HCT116 (cell line): ENCODE data around the gene SYCE3. TPM values are rescaled to one million over a fixed set of nuclear protein-coding genes. Genes with fewer than 3 reads are reported as not detected.
A peak's percentile ranks its signal among the peaks of the same experiment; 100 is the strongest.

ENCODE experiments used
- ATAC-seq: fragments of 200-7000 bp; cut with Tn5 transposase; 2 replicates; pipeline ENCODE4 v1.9.1; 2020; ENCODE audit warnings: mild to moderate bottlenecking, moderate library complexity
- BruUV-seq: library from RNA; stranded (reverse); fragments of 400-500 nt; replicated peaks from 2 replicates; lab custom pipeline; 2021; lab: Mats Ljungman, UMichigan
- CTCF ChIA-PET: fragments of 300-600 bp; sonication (Branson Sonifier 250); formaldehyde crosslinking; loops from one replicate; lab custom pipeline; 2021; ENCODE audit warnings: antibody characterized with exemption; lab: Charles Lee
- POLR2A ChIA-PET: fragments of 300-600, 350-600 bp; sonication (Branson Sonifier 250); formaldehyde crosslinking; loops from one replicate; lab custom pipeline; 2021; ENCODE audit warnings: antibody characterized with exemption; lab: Charles Lee
- RAD21 ChIA-PET, 2 experiments: fragments of 300-600 bp; sonication (Branson Sonifier 250); formaldehyde crosslinking; loops; one replicate each; lab custom pipeline; 2023; ENCODE audit warnings: low total read pairs in 2 of 2; ENCODE audit not compliant: uncharacterized antibody in 2 of 2, unreplicated experiment in 2 of 2, low non-redundant PET in 1 of 2; lab: Charles Lee
- DNase-seq: peaks from one replicate; pipeline ENCODE4 v3.0.0-alpha.2; 2010; ENCODE audit warnings: low read depth, low spot score
- H2AFZ ChIP-seq: fragments of 200-600 bp; shearing (Covaris generic), sonication (generic); 2 replicates; pipeline ENCODE4 v1.6.1; 2017; ENCODE audit warnings: low read depth, mixed run types, mixed read lengths, antibody characterized with exemption, low read length; ENCODE audit not compliant: poor library complexity, severe bottlenecking
- H3K27ac ChIP-seq: 2 replicates; pipeline ENCODE4 v1.5.1; 2012; ENCODE audit warnings: low read depth, low read length
- H3K27me3 ChIP-seq: fragments of 200-600 bp; sonication (generic); 2 replicates; pipeline ENCODE4 v1.6.1; 2016; ENCODE audit warnings: mixed run types, low read length, mixed read lengths; ENCODE audit not compliant: insufficient read depth
- H3K36me3 ChIP-seq, 2 experiments: fragments of 200-500 bp in 1 of 2; fragments of 200-600 bp in 1 of 2; sonication (Bioruptor generic) in 1 of 2; sonication (generic) in 1 of 2; 2 replicates each; pipeline versions ENCODE4 v1.5.1 to v1.6.1; 2014 to 2016; ENCODE audit warnings: low read length in 2 of 2, inconsistent platforms in 1 of 2, mixed read lengths in 1 of 2, mixed run types in 1 of 2; ENCODE audit not compliant: insufficient read depth in 2 of 2, control insufficient read depth in 1 of 2
- H3K4me1 ChIP-seq, 2 experiments: fragments of 200-600 bp in 1 of 2; sonication (generic) in 1 of 2; 2 replicates each; pipeline versions ENCODE4 v1.5.1 to v1.6.1; 2012 to 2017; ENCODE audit warnings: low read length in 2 of 2, inconsistent platforms in 1 of 2, mild to moderate bottlenecking in 1 of 2, mixed read lengths in 1 of 2, mixed run types in 1 of 2, moderate library complexity in 1 of 2; ENCODE audit not compliant: insufficient read depth in 2 of 2, control insufficient read depth in 1 of 2
- H3K4me2 ChIP-seq: fragments of 200-600 bp; sonication (generic); 2 replicates; pipeline ENCODE4 v1.6.1; 2017; ENCODE audit warnings: mixed run types, low read length, mixed read lengths
- H3K4me3 ChIP-seq, 2 experiments: fragments of 200-600 bp in 1 of 2; sonication (generic) in 1 of 2; replicated peaks in 1 of 2; 2 replicates each; pipeline ENCODE4 v1.5.1; 2011 to 2016; ENCODE audit warnings: low read length in 2 of 2, control low read depth in 1 of 2, low read depth in 1 of 2, mild to moderate bottlenecking in 1 of 2, mixed read lengths in 1 of 2, mixed run types in 1 of 2
- H3K79me2 ChIP-seq: fragments of 200-600 bp; sonication (generic); 2 replicates; pipeline ENCODE4 v1.6.1; 2017; ENCODE audit warnings: mild to moderate bottlenecking, mixed run types, low read length, moderate library complexity, mixed read lengths; ENCODE audit not compliant: insufficient read depth
- H3K9ac ChIP-seq: fragments of 200-600 bp; sonication (generic); 2 replicates; pipeline ENCODE4 v1.6.1; 2016; ENCODE audit warnings: low read length, mixed read lengths
- H3K9me2 ChIP-seq: fragments of 200-600 bp; sonication (generic), shearing (Covaris generic); 2 replicates; pipeline ENCODE4 v1.6.1; 2017; ENCODE audit warnings: mixed run types, mild to moderate bottlenecking, moderate library complexity; ENCODE audit not compliant: insufficient read depth
- H3K9me3 ChIP-seq, 2 experiments: fragments of 200-500 bp in 1 of 2; fragments of 200-600 bp in 1 of 2; sonication (Bioruptor generic) in 1 of 2; sonication (generic) in 1 of 2; 2 replicates each; pipeline ENCODE4 v1.6.1; 2014 to 2017; ENCODE audit warnings: low read length in 2 of 2, mixed read lengths in 2 of 2, inconsistent platforms in 1 of 2, low read depth in 1 of 2, mild to moderate bottlenecking in 1 of 2, mixed run types in 1 of 2, moderate library complexity in 1 of 2; ENCODE audit not compliant: control insufficient read depth in 1 of 2, insufficient read depth in 1 of 2
- H4K20me1 ChIP-seq: fragments of 200-600 bp; sonication (generic), shearing (Covaris generic); 2 replicates; pipeline ENCODE4 v1.6.1; 2017; ENCODE audit warnings: mixed run types, mild to moderate bottlenecking, moderate library complexity; ENCODE audit not compliant: insufficient read depth
- ATF3 ChIP-seq: IDR thresholded peaks from 2 replicates; pipeline ENCODE4 v1.6.1; 2012
- CBX3 ChIP-seq: IDR thresholded peaks from 2 replicates; pipeline ENCODE4 v1.6.1; 2012; ENCODE audit warnings: low read depth
- CEBPB ChIP-seq: IDR thresholded peaks from 2 replicates; pipeline ENCODE4 v1.6.1; 2012; ENCODE audit warnings: low read depth
- CTCF ChIP-seq, 3 experiments: fragments of 200-600 bp in 1 of 3; sonication (generic) in 1 of 3; IDR thresholded peaks in 2 of 3; conservative IDR thresholded peaks in 1 of 3; 2 replicates each; pipeline ENCODE4 v1.5.1; 2012 to 2017; ENCODE audit warnings: low read depth in 2 of 3, low read length in 2 of 3, antibody characterized with exemption in 1 of 3, borderline replicate concordance in 1 of 3, control low read depth in 1 of 3, mild to moderate bottlenecking in 1 of 3, mixed read lengths in 1 of 3, mixed run types in 1 of 3, moderate library complexity in 1 of 3; ENCODE audit not compliant: insufficient read depth in 1 of 3
- ELF1 ChIP-seq: IDR thresholded peaks from 2 replicates; pipeline ENCODE4 v1.6.1; 2012; ENCODE audit warnings: low read depth, borderline replicate concordance
- EZH2 ChIP-seq: fragments of 200-600 bp; sonication (generic); IDR thresholded peaks from 2 replicates; pipeline ENCODE4 v1.6.1; 2017; ENCODE audit warnings: antibody characterized with exemption, mixed run types
- EZH2phosphoT487 ChIP-seq: fragments of 200-600 bp; IDR thresholded peaks from 2 replicates; pipeline ENCODE4 v1.6.1; 2018; ENCODE audit warnings: antibody characterized with exemption, borderline replicate concordance
- FOSL1 ChIP-seq: IDR thresholded peaks from 2 replicates; pipeline ENCODE4 v1.6.1; 2012; ENCODE audit warnings: low read depth
- JUND ChIP-seq: IDR thresholded peaks from 2 replicates; pipeline ENCODE4 v1.6.1; 2012
- MAX ChIP-seq: IDR thresholded peaks from 2 replicates; pipeline ENCODE4 v1.6.1; 2012
- SIN3A ChIP-seq: IDR thresholded peaks from 2 replicates; pipeline ENCODE4 v1.6.1; 2012; ENCODE audit warnings: low read depth
- ZBTB33 ChIP-seq: IDR thresholded peaks from 2 replicates; pipeline ENCODE4 v1.6.1; 2011; ENCODE audit warnings: mild to moderate bottlenecking, low read length, moderate library complexity; ENCODE audit not compliant: insufficient replicate concordance; ENCODE audit errors: extremely low read depth
- ZNF274 ChIP-seq: fragments of 200-500 bp; sonication (Bioruptor generic); IDR thresholded peaks from 2 replicates; pipeline ENCODE4 v1.6.1; 2014; ENCODE audit warnings: mild to moderate bottlenecking, low read depth, low read length, inconsistent platforms
- intact Hi-C: fragments of 100-400 bp; cut with micrococcal nuclease; formaldehyde crosslinking; loops from 2 replicates; pipeline ENCODE4 v1.10.0; 2022
- total RNA-seq: library from RNA; stranded (reverse); gene quantifications from one replicate; pipeline ENCODE4 v1.2.1, GENCODE V29; 2021; ENCODE audit not compliant: unreplicated experiment

The SYCE3 gene
- total RNA-seq, 1 experiment from 2014 or later: not detected

- Histone ChIP-seq H3K4me3 (no peak overlapping the region), H3K79me2 (no peaks in the 10 kb centered on the region), H3K36me3 (no peaks in the 10 kb centered on the region), H3K27me3 (no peaks in the 10 kb centered on the region), H3K4me1 (no peaks in the 10 kb centered on the region; a peak in 1 of 4 replicates), H4K20me1 (no peaks in the 10 kb centered on the region), H3K4me2 (no peak overlapping the region), H3K9me3 (no peaks in the 10 kb centered on the region), H2AFZ (no peak overlapping the region), H3K27ac (no peak overlapping the region), H3K9ac (no peak overlapping the region), H3K9me2 (no peaks in the 10 kb centered on the region)
- no TSS peak for BruUV-seq
- DNase-seq: no peak
- intact Hi-C loops: no loop called here
- CTCF ChIA-PET: interaction anchor here (1.2 kb wide), 1 partner anchor 14 kb away, joined by 4 read pairs; no protein-coding TSS in a partner anchor
- RAD21 ChIA-PET: no interaction called here
- POLR2A ChIA-PET: no interaction called here
- ATAC-seq: peak; percentile 69
- TF ChIP-seq CBX3: no peak
- peak in 2 of 3 experiments; percentile 26 to 33; a peak in 2 of 6 replicates for TF ChIP-seq CTCF (IDR thresholded peaks at IDR 0.05 in 2 of 3, conservative IDR thresholded peaks at IDR 0.05 in 1 of 3; ENCODE audit: borderline replicate concordance in 1 of 3, insufficient read depth in 1 of 3, low read depth in 2 of 3, low read length in 2 of 3)
These were observed 43.6 kb upstream of the SYCE3 start for GRCh38 chr22:50606165-50606945.

- POLR2A ChIA-PET: no interaction called here
- TF ChIP-seq ATF3 (no peak), SIN3A (no peak), JUND (no peak), ZNF274 (no peak), CEBPB (no peak), EZH2phosphoT487 (no peak), ELF1 (no peak), MAX (no peak), ZBTB33 (no peak), EZH2 (no peak), FOSL1 (no peak)
These were observed 42.9 kb upstream of the SYCE3 start for GRCh38 chr22:50605613-50606074.

More at GRCh38 chr22:50605613-50606074, 42.9 kb upstream of the SYCE3 start:
- RAD21 ChIA-PET: no interaction called here
- no peaks in the 10 kb centered on the region for H3K27me3 ChIP-seq
- no peak for ATAC-seq
- BruUV-seq: no TSS peak
- no peak overlapping the region for H3K4me3 ChIP-seq
- H3K9me3 ChIP-seq: no peaks in the 10 kb centered on the region
- intact Hi-C loops: no loop called here
- H3K9ac ChIP-seq: no peak overlapping the region
- no peak overlapping the region for H3K27ac ChIP-seq
- no peaks in the 10 kb centered on the region for H4K20me1 ChIP-seq
- H3K4me2 ChIP-seq: no peak overlapping the region
- H3K4me1 ChIP-seq: peaks cover 0 to 4% of the 10 kb centered on the region in 2 experiments; a peak in 1 of 4 replicates
- no peak overlapping the region for H2AFZ ChIP-seq
- DNase-seq: no peak
- CTCF ChIA-PET: interaction anchor here (1.2 kb wide), 1 partner anchor 15 kb away, joined by 4 read pairs; no protein-coding TSS in a partner anchor
- no peaks in the 10 kb centered on the region for H3K36me3 ChIP-seq
- H3K79me2 ChIP-seq: no peaks in the 10 kb centered on the region
- H3K9me2 ChIP-seq: no peaks in the 10 kb centered on the region
